ENCODE measurements around the gene PAM16.

PAM16 gene

DNA sequence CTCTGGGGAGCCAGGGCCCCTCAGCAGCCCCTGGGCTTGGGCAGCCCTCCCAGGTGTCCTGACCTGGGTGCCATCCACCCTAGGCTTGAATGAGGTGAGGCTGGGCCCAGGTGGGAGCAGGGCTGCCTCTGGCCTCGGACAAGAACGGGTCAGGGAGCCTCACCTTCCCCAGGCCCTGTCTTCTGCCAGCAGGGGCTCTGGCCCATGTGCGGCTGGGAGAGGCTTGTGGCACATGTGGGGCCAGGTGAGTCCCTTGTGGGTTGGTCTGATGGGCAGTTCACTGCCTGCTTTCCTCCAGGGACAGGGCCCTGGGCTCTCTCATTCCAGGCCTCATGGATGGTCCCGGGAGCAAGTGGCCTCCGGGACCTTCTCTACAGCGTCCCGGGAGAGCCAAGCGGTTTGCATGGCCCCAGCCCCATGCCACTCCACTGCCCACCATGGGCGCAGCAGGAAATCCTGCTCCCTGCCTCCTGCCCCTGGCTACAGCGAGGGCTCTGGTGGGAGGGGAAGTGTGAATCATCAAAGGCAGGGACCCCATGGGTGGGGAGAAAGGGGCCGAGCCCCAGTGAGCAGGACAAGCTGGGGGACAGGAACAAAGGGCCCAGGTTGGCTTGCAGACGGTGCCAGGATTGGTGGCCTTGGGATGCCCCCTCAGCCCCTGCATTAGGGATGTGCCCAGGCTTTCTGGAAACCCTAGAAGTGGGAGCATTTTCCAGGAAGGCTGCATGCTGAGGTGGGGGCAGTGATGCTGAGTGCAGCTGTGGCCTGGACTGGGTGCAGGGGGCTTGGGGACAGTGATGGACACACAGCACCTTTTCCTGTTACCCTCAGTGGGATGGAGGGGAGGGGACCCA, 32.7 kb upstream of the PAM16 start:
- DNase-seq (ENCODE audit: low read depth in 2 of 2), result no peak

DNA sequence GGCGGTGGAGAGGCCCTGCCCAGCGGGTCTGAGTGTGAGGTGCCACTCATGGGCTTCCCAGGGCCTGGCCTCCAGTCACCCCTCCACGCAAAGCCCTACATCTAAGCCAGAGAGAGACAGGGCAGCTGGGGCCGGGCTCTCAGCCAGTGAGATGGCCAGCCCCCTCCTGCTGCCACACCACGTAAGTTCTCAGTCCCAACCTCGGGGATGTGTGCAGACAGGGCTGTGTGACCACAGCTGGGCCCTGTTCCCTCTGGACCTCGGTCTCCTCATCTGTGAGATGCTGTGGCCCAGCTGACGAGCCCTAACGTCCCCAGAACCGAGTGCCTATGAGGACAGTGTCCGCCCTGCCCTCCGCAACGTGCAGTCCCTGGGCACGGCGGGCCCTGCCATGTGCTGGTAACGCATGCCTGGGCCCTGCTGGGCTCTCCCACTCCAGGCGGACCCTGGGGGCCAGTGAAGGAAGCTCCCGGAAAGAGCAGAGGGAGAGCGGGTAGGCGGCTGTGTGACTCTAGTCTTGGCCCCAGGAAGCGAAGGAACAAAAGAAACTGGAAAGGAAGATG, 31.8 kb upstream of the PAM16 start:
- DNase-seq (ENCODE audit: low read depth in 2 of 2), result no peak

DNA sequence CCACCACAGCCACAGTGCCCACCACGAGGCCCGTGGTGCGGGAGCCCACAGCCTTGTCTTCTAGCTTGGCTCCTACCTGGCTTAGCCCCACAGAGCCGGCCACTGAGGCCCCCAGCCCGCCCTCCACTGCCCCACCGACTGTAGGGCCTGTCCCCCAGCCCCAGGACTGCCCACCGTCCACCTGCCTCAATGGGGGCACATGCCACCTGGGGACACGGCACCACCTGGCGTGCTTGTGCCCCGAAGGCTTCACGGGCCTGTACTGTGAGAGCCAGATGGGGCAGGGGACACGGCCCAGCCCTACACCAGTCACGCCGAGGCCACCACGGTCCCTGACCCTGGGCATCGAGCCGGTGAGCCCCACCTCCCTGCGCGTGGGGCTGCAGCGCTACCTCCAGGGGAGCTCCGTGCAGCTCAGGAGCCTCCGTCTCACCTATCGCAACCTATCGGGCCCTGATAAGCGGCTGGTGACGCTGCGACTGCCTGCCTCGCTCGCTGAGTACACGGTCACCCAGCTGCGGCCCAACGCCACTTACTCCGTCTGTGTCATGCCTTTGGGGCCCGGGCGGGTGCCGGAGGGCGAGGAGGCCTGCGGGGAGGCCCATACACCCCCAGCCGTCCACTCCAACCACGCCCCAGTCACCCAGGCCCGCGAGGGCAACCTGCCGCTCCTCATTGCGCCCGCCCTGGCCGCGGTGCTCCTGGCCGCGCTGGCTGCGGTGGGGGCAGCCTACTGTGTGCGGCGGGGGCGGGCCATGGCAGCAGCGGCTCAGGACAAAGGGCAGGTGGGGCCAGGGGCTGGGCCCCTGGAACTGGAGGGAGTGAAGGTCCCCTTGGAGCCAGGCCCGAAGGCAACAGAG, 31.0 kb upstream of the PAM16 start:
- no peak for DNase-seq (ENCODE audit: low read depth in 2 of 2)

DNA sequence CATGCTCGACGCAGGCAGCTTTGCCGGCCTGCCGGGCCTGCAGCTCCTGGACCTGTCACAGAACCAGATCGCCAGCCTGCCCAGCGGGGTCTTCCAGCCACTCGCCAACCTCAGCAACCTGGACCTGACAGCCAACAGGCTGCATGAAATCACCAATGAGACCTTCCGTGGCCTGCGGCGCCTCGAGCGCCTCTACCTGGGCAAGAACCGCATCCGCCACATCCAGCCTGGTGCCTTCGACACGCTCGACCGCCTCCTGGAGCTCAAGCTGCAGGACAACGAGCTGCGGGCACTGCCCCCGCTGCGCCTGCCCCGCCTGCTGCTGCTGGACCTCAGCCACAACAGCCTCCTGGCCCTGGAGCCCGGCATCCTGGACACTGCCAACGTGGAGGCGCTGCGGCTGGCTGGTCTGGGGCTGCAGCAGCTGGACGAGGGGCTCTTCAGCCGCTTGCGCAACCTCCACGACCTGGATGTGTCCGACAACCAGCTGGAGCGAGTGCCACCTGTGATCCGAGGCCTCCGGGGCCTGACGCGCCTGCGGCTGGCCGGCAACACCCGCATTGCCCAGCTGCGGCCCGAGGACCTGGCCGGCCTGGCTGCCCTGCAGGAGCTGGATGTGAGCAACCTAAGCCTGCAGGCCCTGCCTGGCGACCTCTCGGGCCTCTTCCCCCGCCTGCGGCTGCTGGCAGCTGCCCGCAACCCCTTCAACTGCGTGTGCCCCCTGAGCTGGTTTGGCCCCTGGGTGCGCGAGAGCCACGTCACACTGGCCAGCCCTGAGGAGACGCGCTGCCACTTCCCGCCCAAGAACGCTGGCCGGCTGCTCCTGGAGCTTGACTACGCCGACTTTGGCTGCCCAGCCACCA, 30.2 kb upstream of the PAM16 start:
- DNase-seq (ENCODE audit: low read depth in 2 of 2), result no peak

DNA sequence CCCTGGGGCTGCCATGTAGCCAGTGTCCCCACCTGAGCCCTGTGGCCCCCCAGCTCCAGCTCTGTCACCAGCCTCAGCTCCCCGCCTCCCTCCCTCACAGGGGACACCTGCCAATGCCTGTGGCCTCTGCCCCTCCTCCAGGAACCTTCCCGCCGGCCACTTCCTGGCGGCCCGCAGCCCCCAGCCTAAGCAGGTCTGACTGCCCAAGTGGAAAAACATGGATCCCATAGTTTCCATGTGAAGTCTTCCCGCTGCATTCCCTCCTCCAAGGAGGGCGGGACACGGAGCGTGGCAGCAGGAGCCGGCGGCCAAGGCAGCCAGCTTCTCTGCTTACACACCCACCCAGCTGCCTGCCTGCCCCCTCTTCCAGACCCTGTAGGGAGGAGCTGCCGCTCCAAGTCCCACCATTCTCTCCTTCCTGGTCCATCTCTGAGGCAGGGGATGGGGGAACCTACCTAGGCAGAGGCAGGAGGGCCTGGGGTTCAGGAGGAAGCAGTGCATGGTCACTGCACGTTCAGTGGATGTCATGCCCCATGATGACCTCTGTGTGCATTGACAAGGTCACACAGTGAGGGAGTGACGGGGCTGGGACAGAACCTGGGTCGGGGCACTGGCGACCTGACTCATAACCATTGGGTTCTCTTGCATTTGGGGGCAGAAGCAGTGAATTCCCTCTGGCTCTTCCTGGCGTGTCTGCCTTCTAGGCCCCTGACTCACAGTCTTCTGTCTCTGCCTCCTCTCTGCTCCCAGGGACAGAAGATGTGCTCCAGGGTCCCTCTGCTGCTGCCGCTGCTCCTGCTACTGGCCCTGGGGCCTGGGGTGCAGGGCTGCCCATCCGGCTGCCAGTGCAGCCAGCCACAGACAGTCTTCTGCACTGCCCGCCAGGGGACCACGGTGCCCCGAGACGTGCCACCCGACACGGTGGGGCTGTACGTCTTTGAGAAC, 29.3 kb upstream of the PAM16 start:
- no peak for DNase-seq (ENCODE audit: low read depth in 2 of 2)

DNA sequence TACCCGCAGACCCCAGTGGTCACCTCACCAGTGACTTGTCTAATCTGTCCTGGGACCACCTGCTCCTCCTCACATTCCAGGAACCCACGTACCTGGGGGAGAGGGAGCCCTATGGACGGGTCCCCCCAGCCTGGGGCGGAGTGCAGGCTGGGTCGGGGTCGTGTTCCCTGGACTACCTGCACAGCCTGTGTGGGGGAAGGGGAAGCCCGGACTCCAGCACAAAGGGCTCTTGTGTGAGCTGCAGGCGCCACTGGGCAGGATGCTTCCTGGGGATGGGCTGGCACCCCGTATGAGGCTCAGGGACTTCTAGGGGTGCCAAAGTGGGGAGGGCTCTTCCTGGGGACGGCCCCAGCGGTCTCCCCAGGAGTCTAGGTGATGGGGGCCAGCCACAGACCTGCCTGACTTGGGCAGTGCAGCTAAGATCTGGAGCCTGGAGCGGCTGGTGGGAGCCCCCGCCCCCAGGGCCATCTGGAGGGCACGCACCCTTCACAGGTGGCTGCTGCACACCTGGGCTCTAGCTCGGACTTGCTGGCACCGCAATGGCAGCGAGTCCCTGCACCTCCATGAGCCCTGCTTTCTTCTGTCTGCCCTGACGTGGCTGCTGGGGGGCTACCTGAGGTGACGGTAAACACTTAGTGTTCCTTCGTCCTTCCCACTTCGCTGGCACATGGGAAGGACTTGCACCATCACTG, 28.0 kb upstream of the PAM16 start:
- no peak for DNase-seq (ENCODE audit: low read depth in 2 of 2)

DNA sequence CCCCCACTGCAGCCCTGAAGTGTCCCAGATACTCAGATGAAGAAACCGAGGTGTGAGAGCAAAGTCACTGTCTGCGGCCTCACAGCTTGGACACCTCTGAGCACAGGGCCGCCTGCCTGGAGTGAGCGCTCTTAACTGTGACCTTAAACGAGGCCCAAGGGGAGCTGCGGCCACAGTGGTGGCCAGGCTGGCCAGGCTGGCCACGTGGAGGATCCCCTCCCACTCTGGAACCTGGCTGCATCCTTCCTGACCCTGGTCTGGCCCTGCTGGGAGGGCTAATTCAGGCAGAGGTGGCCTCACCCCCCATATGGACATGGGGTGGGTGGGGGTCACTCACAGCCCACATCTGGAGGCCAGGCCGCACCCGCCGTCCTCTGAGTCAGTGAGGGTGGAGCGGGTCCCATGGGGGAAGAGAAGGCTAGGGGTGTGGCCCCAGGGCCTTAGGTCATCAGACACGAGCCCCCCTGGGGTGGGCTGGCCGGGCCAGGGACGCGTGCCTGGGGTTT, 27.1 kb upstream of the PAM16 start:
- no peak for DNase-seq (ENCODE audit: low read depth in 2 of 2)

DNA sequence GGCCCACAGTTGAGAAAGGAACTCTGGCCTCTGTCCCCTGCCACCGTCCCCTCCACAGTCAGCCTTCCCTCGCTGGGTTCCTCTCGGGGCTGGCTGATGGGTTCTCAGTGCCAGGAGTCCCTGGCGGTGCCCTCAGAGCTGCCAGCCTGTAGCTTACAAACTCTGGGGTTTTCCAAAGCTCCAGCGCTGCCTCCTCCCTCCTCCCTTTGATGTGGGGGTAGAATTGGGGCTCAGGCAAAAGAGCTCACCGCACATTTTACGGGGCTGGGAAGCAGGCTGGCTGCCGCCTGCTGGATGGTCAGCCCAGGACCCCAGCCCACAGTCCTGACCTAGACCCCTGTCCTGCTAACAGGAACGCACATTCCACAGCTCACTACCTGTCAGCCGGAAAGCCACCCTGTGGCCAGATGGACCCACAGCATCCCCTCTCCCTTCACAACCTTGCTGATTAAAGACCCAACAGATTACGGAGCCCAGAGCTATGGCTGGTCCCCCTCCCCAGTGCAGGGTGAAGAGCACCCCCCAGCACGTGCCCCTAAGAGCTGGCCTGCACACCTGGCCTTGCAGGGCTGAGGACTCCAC, 26.5 kb upstream of the PAM16 start:
- no peak for DNase-seq (ENCODE audit: low read depth in 2 of 2)

DNA sequence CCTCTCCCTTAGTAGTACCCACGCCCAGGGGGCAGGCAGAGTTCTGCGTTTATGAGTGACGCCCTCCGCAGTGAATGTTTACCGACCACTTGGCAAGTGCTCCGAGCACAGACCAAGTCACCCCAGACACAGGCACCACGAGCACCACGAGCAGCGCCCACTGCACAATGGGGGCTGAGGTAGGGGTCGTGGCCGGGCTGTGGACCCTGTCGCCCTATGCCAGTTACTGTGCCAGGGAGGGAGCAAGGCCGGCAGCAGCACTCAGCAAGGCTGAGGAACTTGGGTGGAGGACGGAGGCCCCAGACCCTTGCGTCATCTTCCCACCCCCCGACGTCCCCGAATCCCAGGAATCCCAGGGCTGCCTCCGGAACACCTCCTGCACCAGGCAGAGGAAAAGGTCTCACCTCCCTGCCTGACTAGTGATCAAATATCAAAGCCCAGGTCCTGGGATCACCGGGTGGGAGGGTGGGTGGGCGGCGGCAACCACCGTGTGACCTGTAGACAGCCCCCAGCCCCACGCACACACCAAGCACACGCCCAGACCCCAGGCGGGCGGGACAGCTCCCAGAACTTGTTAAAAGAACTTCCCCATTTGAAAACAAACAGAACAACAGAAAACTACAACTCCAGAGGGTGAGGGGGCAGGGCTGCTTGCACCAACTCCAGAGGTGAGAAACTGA, 25.9 kb upstream of the PAM16 start:
- DNase-seq (ENCODE audit: low read depth in 2 of 2), result no peak

DNA sequence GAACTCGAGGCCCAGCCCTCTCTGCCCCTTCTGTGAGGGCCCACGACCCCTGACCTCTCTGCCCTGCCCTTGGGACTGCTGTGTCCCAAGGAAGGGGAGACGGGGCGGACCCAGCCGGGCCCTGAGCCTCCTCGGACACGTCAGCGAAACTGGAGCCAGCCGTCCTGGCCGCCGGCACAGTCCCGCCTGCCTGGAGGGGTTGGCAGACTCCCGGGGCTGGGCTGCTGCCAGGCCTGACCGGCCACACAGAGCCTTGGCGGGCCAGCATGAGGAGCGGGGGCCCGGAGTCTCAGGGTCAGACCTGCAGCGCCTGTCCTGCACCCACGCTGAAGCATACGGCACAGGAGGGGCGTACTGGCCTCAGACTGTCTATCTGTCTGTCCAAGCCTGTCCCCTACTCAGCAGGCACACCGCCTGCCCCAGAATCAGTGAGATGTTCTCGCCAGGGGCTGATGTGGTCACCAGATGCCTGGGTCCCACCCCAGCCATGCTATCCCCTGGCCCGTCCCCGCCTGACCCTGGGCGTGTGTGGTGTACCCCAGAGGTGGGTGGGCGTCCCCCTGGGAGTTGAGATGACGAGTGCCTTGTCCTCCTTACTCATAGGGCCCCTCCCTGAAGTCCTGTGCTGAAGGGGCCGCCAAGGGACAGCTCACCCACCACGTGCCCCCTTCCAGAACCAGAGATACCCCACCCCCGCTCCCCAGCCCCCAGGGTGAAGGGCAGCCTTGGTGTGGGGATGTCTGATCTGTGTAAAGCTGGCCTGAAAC, 25.2 kb upstream of the PAM16 start:
- no peak for DNase-seq (ENCODE audit: low read depth in 2 of 2)

DNA sequence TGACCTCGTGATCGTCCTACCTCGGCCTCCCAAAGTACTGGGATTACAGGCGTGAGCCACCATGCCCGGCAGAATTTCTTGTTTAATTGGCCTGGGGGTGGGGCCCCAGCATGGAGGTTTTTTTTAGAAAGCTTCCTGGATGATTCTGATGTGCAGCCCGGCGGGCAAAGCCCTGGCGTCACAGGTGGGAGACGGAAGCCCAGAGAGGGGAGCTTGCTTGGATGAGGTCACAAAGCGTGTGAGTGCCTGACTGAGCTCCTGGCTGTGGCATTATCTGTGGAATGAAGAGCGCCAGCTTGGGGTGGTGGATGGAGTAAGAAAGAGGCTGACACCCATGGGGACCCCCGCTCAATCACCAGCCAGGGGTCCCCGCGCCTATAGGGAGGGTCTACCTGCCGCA, 24.6 kb upstream of the PAM16 start:
- no peak for DNase-seq (ENCODE audit: low read depth in 2 of 2)

DNA sequence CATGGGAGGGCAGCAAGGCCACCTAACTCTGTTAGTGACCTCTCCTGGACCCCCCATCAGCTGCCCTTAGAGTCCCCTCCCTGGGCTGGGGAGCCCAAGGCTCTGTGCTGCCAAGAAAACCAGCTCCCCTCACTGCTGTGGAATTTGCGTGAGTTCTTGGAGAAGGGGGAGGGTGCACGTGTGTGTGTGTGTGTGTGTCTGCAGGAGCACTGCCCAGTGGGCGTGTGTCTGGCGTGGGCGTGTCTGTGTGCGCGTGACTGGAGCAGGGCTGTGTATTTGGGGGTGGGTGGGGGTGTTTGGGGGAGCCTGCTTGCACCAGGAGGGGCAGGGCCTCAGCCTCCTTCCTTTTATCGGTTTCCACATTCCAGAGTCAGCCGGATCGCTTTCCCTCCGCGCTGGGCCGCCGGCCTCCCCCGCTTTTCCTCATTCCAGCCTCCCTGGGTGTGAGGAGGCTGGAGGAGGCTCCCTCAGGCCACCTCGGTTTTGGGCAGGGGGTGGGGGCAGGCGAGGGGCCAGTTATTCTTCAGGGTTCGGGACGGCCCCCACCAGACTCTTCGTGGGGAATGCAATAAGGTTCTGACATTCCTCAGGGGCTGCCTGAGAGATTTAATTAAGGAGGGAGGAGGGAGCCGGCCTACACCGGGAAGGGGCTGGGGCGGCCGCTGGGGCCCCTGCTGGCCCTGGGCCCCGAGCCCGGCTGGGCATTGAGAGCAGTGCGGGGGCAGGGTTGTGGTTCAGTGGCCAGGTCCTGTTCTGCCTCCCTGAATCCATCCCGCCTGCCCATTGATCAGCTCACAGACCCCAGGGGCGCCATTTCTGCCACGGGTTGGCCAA, 23.0 kb upstream of the PAM16 start:
- peak; percentile 94 to 95 for DNase-seq (ENCODE audit: low read depth in 2 of 2)

DNA sequence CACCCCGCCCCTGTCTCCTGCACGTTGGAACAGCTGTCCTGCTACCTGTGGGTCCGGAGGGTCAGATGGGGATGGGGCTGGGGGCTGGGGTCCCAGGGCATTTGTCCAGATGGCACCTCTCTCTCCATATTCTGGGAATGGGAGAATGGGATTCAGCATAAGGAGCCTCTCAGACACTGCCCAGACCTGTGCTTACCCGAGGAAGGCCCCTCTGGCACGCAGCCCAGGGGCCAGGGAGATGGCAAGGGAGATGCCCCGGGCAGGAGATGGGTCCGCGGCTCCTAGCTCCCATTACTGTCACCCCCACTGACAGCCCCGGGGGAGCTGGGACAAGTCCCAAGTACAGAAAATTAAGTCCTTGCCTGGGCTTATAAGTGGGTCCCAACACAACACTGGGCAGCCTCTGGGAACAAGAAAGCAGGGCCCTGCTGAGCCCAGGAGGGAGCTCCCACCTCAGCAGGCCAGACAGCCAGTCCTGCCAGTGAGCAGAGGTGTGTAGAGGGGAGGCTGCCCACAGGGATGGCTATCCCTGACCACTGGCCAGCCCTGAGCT, 22.3 kb upstream of the PAM16 start:
- no peak for DNase-seq (ENCODE audit: low read depth in 2 of 2)

DNA sequence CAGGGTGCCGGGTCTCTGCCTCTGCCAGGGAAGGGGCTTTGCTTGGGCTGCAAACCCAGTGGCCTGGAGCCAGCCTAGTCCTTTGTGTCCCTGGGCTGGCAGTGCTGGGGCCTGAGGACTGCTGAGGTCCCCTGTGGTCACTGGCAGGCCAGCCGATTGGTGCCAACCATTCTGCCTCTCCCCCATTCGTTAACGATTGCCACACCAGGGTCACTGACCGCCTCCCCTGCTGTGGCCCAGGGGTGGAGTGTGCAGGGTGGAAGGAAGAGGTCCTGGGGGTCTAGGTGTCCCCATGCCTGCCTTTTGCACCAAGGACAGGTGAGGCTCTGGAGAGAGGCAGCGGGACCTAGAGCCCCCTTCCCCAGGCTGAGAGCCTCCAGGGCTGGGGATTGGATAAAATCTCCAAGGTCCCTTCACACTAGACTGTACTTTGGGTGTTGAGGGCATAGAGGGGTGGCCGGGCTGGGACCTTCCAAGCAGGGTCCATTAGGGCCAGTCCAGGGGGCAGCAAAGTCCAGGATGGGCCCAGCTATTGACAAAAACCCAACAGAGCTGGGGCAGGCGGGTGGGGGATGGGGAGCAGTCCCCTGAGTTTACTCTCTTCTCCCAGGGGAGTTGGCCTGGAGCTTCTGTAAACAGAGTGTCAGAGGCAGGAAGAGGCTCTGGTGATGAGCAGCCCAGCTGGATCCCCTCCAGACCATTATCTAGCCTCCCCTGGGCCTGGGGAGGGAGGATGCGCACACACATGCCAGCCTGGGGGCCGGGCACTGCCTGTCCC, 21.6 kb upstream of the PAM16 start:
- no peak for DNase-seq (ENCODE audit: low read depth in 2 of 2)

DNA sequence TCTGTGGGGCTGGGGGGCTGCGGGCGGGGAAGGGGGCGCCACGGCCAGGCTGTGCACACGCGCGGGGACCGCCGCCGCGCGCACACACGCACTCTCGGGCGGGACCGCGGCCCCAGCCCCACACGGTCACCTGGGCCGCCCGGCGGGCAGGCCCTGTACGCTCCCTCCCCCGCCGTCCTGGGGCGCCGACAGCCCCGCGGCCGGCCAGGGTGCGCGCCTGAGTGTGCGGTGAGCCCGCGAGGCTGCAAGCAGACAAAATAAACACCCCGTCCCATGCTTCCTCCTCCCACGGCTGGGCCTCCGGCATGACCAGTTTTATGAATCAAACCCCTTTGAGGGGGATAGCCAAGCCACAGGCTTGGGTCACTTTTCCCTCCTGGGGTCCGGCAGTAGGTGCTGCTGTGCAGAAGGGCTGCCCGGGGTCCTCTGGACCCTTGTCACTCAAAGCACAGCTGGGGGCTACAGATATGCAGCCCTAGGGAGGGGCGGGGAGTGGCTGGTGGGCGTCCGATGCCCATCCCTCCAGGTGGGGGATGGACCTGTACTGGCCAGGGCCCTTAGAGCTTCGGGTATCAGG, 21.0 kb upstream of the PAM16 start:
- DNase-seq (ENCODE audit: low read depth in 2 of 2), result no peak

Measured in fibroblast of skin of left quadriceps (primary cell).